DOHH2 (cell line): ENCODE data around the gene UNC5CL.

Source experiments
- H3F3A ChIP-seq: fragments of 200-600 bp; sonication (generic), shearing (Covaris generic); 2 replicates; pipeline ENCODE4 v1.6.0; 2016; ENCODE audit warnings: antibody characterized with exemption, mild to moderate bottlenecking; ENCODE audit not compliant: control insufficient read depth, insufficient read depth
- H3K27ac ChIP-seq: fragments of 200-600 bp; sonication (generic); 2 replicates; pipeline ENCODE4 v1.5.1; 2014; ENCODE audit warnings: low read depth, mild to moderate bottlenecking, low read length, moderate library complexity
- H3K27me3 ChIP-seq: fragments of 200-600 bp; sonication (generic); 2 replicates; pipeline ENCODE4 v1.6.1; 2014; ENCODE audit warnings: mild to moderate bottlenecking, low read length, mixed read lengths; ENCODE audit not compliant: control insufficient read depth
- H3K36me3 ChIP-seq: fragments of 200-600 bp; sonication (generic); 2 replicates; pipeline ENCODE4 v1.6.1; 2014; ENCODE audit warnings: mild to moderate bottlenecking, low read length, moderate library complexity, mixed read lengths; ENCODE audit not compliant: control insufficient read depth
- H3K4me1 ChIP-seq: fragments of 200-600 bp; sonication (generic); 2 replicates; pipeline ENCODE4 v1.6.1; 2014; ENCODE audit warnings: mild to moderate bottlenecking, low read length, mixed read lengths; ENCODE audit not compliant: control insufficient read depth
- H3K4me2 ChIP-seq: fragments of 200-600 bp; sonication (generic); 2 replicates; pipeline ENCODE4 v1.6.0; 2014; ENCODE audit warnings: mild to moderate bottlenecking, low read length, moderate library complexity
- H3K4me3 ChIP-seq: fragments of 200-600 bp; sonication (generic); 2 replicates; pipeline ENCODE4 v1.5.1; 2014; ENCODE audit warnings: mild to moderate bottlenecking, low read length, mixed read lengths
- H3K79me2 ChIP-seq: fragments of 200-600 bp; sonication (generic); 2 replicates; pipeline ENCODE4 v1.6.1; 2014; ENCODE audit warnings: mild to moderate bottlenecking, low read length, mixed read lengths; ENCODE audit not compliant: control insufficient read depth
- H3K9me2 ChIP-seq: fragments of 200-600 bp; sonication (generic); replicated peaks from 2 replicates; pipeline ENCODE4 v1.6.1; 2014; ENCODE audit warnings: mild to moderate bottlenecking, low read length, mixed read lengths; ENCODE audit not compliant: control insufficient read depth
- H3K9me3 ChIP-seq: fragments of 200-600 bp; sonication (generic); 2 replicates; pipeline ENCODE4 v1.6.1; 2014; ENCODE audit warnings: antibody characterized with exemption, low read length, mixed read lengths; ENCODE audit not compliant: control insufficient read depth, insufficient read depth
- H4K20me1 ChIP-seq: fragments of 200-600 bp; sonication (generic); 2 replicates; pipeline ENCODE4 v1.6.0; 2014; ENCODE audit warnings: low read depth, mild to moderate bottlenecking, antibody characterized with exemption, low read length, moderate library complexity; ENCODE audit not compliant: control insufficient read depth, insufficient read depth
- CTCF ChIP-seq: fragments of 200-600 bp; sonication (generic); IDR thresholded peaks from one replicate; pipeline ENCODE4 v1.5.1; 2014; ENCODE audit warnings: antibody characterized with exemption, mild to moderate bottlenecking, low read depth, low read length; ENCODE audit not compliant: poor library complexity, severe bottlenecking
- EZH2phosphoT487 ChIP-seq: fragments of 200-600 bp; sonication (generic); IDR thresholded peaks from 2 replicates; pipeline ENCODE4 v1.6.1; 2017; ENCODE audit warnings: borderline replicate concordance, mild to moderate bottlenecking, antibody characterized with exemption, low read length, moderate library complexity, mixed read lengths

UNC5CL gene

DNA sequence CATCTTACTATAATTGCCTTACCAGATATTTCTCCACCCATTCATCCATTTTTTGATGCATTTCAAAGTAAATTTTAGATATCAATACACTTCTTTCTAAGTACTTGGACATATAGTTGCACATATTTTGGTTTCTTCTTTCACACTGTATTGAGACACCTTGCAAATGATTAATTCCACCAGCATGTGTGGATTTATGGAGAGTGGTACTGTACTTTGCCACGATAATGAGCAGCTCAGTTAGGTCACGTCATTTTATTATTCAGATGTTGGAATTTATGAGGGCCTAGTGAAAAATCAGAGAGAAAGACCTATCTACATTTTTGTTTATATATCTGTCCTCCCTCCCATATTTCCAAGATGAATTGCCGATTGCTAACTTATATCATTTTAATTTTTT is 39.1 kb upstream of the UNC5CL start:
- no peaks in the 10 kb centered on the region for H3K9me2 ChIP-seq
- peaks cover 8% of the 10 kb centered on the region for H4K20me1 ChIP-seq
- no peaks in the 10 kb centered on the region for H3K9me3 ChIP-seq
- no peak for TF ChIP-seq EZH2phosphoT487
- no peak for TF ChIP-seq CTCF
- no peak overlapping the region for H3K4me2 ChIP-seq
- peaks cover 89% of the 10 kb centered on the region for H3K36me3 ChIP-seq
- peaks cover 9% of the 10 kb centered on the region for H3F3A ChIP-seq
- H3K27me3 ChIP-seq = no peaks in the 10 kb centered on the region
- peaks cover 98% of the 10 kb centered on the region for H3K79me2 ChIP-seq
- peaks cover 63% of the 10 kb centered on the region for H3K4me1 ChIP-seq
- H3K4me3 ChIP-seq = no peak overlapping the region
- H3K27ac ChIP-seq = no peak overlapping the region

- Histone ChIP-seq H3K4me1 (peaks cover 63% of the 10 kb centered on the region), H3K9me2 (no peaks in the 10 kb centered on the region), H3K27ac (no peak overlapping the region), H3K9me3 (no peaks in the 10 kb centered on the region), H3F3A (peaks cover 9% of the 10 kb centered on the region), H3K4me2 (no peak overlapping the region), H3K4me3 (no peak overlapping the region), H3K27me3 (no peaks in the 10 kb centered on the region), H4K20me1 (peaks cover 8% of the 10 kb centered on the region), H3K36me3 (peaks cover 83% of the 10 kb centered on the region), H3K79me2 (peaks cover 93% of the 10 kb centered on the region)
- TF ChIP-seq CTCF = no peak
- TF ChIP-seq EZH2phosphoT487 = no peak
Observed at GRCh38 chr6:41077536-41077935, 38.5 kb upstream of the UNC5CL start.

- Histone ChIP-seq H3K27me3 (no peaks in the 10 kb centered on the region), H3K36me3 (peaks cover 72% of the 10 kb centered on the region), H3K79me2 (peaks cover 86% of the 10 kb centered on the region), H3K9me3 (no peaks in the 10 kb centered on the region), H3K27ac (peak overlapping the region; percentile 94; the same call in 1 of the 2 replicates), H3K4me2 (peak overlapping the region; percentile 99), H3K9me2 (no peaks in the 10 kb centered on the region), H3F3A (peaks cover 11% of the 10 kb centered on the region), H3K4me3 (peak overlapping the region; percentile 93), H4K20me1 (peaks cover 8% of the 10 kb centered on the region), H3K4me1 (peaks cover 65% of the 10 kb centered on the region)
- TF ChIP-seq CTCF (no peak), EZH2phosphoT487 (no peak)
Observed at GRCh38 chr6:41075651-41076626, 36.9 kb upstream of the UNC5CL start.
